Neuronal stem cell (in vitro differentiated cells): ENCODE data around the gene EPHB4.

Experiments
- DNase-seq: peaks from one replicate; pipeline ENCODE4 v3.0.0-alpha.2; 2013; ENCODE audit warnings: low spot score
- H2AFZ ChIP-seq: one replicate; pipeline ENCODE4 v1.6.1; 2013; ENCODE audit warnings: mild to moderate bottlenecking, low read length, inconsistent platforms
- H2AK5ac ChIP-seq: 2 replicates; pipeline ENCODE4 v1.6.1; 2013; ENCODE audit warnings: low read depth, mild to moderate bottlenecking, inconsistent platforms, low read length, moderate library complexity, mixed read lengths
- H2BK120ac ChIP-seq: 2 replicates; pipeline ENCODE4 v1.6.1; 2013; ENCODE audit warnings: low read depth, mild to moderate bottlenecking, inconsistent platforms, low read length, moderate library complexity, mixed read lengths
- H2BK12ac ChIP-seq: one replicate; pipeline ENCODE4 v1.6.1; 2013; ENCODE audit warnings: low read length, inconsistent platforms
- H2BK15ac ChIP-seq: 2 replicates; pipeline ENCODE4 v1.6.1; 2013; ENCODE audit warnings: mild to moderate bottlenecking, low read length, inconsistent platforms, mixed read lengths
- H2BK5ac ChIP-seq: one replicate; pipeline ENCODE4 v1.6.1; 2013; ENCODE audit warnings: inconsistent platforms, mild to moderate bottlenecking, low read length, moderate library complexity
- H3K14ac ChIP-seq: one replicate; pipeline ENCODE4 v1.6.1; 2013; ENCODE audit warnings: low read length, inconsistent platforms
- H3K18ac ChIP-seq: 2 replicates; pipeline ENCODE4 v1.6.1; 2013; ENCODE audit warnings: low read length, inconsistent platforms
- H3K23ac ChIP-seq: 2 replicates; pipeline ENCODE4 v1.6.1; 2013; ENCODE audit warnings: low read depth, mild to moderate bottlenecking, mixed read lengths, low read length, inconsistent platforms; ENCODE audit not compliant: poor library complexity
- H3K27ac ChIP-seq: replicated peaks from 3 replicates; pipeline ENCODE4 v1.5.1; 2013; ENCODE audit warnings: low read length, inconsistent platforms
- H3K27me3 ChIP-seq, 3 experiments: 2 replicates each; pipeline ENCODE4 v1.6.1; 2013; ENCODE audit warnings: low read length in 3 of 3, mild to moderate bottlenecking in 2 of 3, inconsistent platforms in 1 of 3, low read depth in 1 of 3, mixed read lengths in 1 of 3, moderate library complexity in 1 of 3; ENCODE audit not compliant: control insufficient read depth in 3 of 3, insufficient read depth in 3 of 3
- H3K36me3 ChIP-seq, 2 donors: replicated peaks in 1 of 2; 2 replicates each; pipeline ENCODE4 v1.6.1; 2013; ENCODE audit warnings: low read length in 2 of 2; ENCODE audit not compliant: control insufficient read depth in 2 of 2, insufficient read depth in 2 of 2
- H3K4ac ChIP-seq: 2 replicates; pipeline ENCODE4 v1.6.1; 2013; ENCODE audit warnings: inconsistent platforms, mild to moderate bottlenecking, low read length, moderate library complexity
- H3K4me1 ChIP-seq, 2 donors: 1 replicate in 1 of 2; 2 replicates in 1 of 2; pipeline ENCODE4 v1.6.1; 2013; ENCODE audit warnings: low read length in 2 of 2, low read depth in 1 of 2; ENCODE audit not compliant: control insufficient read depth in 2 of 2, insufficient read depth in 1 of 2
- H3K4me2 ChIP-seq: one replicate; pipeline ENCODE4 v1.6.1; 2013; ENCODE audit warnings: mild to moderate bottlenecking, low read length, inconsistent platforms; ENCODE audit not compliant: insufficient read depth, poor library complexity, severe bottlenecking
- H3K4me3 ChIP-seq, 2 donors: 2 replicates each; pipeline ENCODE4 v1.5.1; 2013; ENCODE audit warnings: low read length in 2 of 2, mild to moderate bottlenecking in 2 of 2, inconsistent platforms in 1 of 2, moderate library complexity in 1 of 2
- H3K79me1 ChIP-seq: one replicate; pipeline ENCODE4 v1.6.1; 2013; ENCODE audit warnings: low read depth, mild to moderate bottlenecking, inconsistent platforms, low read length, moderate library complexity
- H3K9ac ChIP-seq: one replicate; pipeline ENCODE4 v1.6.1; 2013; ENCODE audit warnings: mild to moderate bottlenecking, low read depth, low read length, inconsistent platforms; ENCODE audit not compliant: poor library complexity
- H3K9me3 ChIP-seq, 2 donors: replicated peaks in 1 of 2; 2 replicates each; pipeline versions ENCODE3 to v1.6.1; 2013; ENCODE audit warnings: low read length in 2 of 2, mild to moderate bottlenecking in 2 of 2, inconsistent platforms in 1 of 2, low read depth in 1 of 2, mixed read lengths in 1 of 2, moderate library complexity in 1 of 2; ENCODE audit not compliant: control insufficient read depth in 2 of 2, insufficient read depth in 1 of 2
- H4K8ac ChIP-seq: one replicate; pipeline ENCODE4 v1.6.1; 2013; ENCODE audit warnings: low read depth, mild to moderate bottlenecking, inconsistent platforms, low read length, moderate library complexity
- H4K91ac ChIP-seq: one replicate; pipeline ENCODE4 v1.6.1; 2013; ENCODE audit warnings: low read length, low read depth, mild to moderate bottlenecking, inconsistent platforms; ENCODE audit not compliant: poor library complexity
- WGBS, 2 donors: extraction: QIAGEN DNeasy Blood & Tissue Kit; methylation state at CpG; one replicate each; pipeline ENCODE4 v1.1.7; 2013; ENCODE audit warnings: missing lambda C conversion rate in 2 of 2, mixed read lengths in 1 of 2; ENCODE audit not compliant: insufficient read length in 2 of 2, insufficient replicate concordance in 1 of 2; ENCODE audit errors: extremely low coverage in 2 of 2; 5-methylcytosine and 5-hydroxymethylcytosine counted together

EPHB4 gene

DNA sequence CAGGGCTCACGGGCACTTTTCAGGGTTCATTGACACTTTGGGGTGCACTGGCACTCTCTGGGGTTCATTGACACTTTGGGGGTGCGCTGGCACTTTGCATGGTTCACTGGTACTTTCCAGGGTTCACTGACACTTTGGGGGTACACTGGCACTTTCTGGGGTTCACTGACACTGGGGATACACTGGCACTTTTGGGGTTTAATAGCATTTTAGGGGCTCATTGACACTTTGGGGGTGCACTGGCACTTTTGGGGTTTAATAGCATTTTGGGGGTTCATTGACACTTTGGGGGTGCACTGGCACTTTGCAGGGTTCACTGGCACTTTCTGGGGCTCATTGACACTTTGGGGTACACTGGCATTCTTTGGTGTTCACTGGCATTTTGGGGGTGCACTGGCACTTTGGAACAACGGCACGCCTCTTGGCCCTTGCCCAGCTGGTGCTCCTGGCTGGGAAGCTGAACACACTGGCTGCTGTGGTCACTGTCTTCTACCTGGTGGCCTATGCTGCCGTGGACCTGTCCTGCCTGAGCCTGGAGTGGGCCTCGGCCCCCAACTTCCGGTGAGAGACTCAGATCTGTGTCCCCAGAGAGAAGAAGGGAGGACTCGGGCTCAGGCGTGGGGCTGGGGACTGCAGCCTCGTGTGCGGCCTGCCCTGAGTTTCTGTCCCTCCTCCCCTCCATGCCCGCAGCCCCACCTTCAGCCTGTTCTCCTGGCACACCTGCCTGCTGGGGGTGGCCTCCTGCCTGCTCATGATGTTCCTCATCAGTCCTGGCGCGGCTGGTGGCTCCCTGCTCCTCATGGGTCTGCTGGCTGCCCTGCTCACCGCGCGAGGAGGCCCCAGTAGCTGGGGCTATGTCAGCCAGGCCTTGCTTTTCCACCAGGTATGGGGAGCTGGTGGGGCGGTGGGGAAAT is 33.6 kb upstream of the EPHB4 start:
- Histone ChIP-seq H3K27me3 (no peaks in the 10 kb centered on the region), H4K8ac (no peak overlapping the region), H3K4ac (no peak overlapping the region), H2BK5ac (peak overlapping the region; percentile 12), H2BK12ac (no peak overlapping the region), H3K79me1 (peaks cover 4% of the 10 kb centered on the region), H3K14ac (no peak overlapping the region), H3K18ac (no peak overlapping the region), H3K23ac (no peak overlapping the region), H2BK120ac (no peak overlapping the region), H2AFZ (no peak overlapping the region), H3K27ac (no peak overlapping the region), H4K91ac (no peak overlapping the region), H3K4me3 (peak overlapping the region in 1 of 2 donors; percentile 30), H3K9ac (no peak overlapping the region), H3K4me2 (no peak overlapping the region), H3K4me1 (no peaks in the 10 kb centered on the region), H2BK15ac (no peak overlapping the region), H3K36me3 (peaks cover 9 to 14% of the 10 kb centered on the region in 2 donors), H3K9me3 (no peaks in the 10 kb centered on the region), H2AK5ac (no peak overlapping the region)
- WGBS, 2 donors, result no CpG with 5 or more reads among the region's 18 CpGs
- no peak for DNase-seq

DNA sequence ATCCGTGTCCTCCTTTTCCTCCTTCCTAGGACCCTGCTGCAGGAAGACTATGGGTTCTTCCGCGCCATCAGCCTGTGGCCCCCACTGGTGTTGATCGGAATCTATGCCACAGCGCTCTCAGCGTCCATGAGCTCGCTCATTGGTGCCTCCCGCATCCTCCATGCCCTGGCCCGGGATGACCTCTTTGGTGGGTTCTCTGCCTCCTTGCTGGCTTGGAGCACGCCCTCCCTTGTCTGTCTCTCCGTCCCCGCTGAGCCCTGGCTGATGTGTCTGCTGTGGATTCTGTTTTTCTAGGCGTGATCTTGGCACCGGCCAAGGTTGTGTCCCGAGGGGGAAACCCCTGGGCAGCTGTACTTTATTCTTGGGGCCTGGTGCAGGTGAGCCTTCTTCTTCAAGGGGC is 32.5 kb upstream of the EPHB4 start:
- no peak overlapping the region for H2BK120ac ChIP-seq
- no peak overlapping the region for H3K9ac ChIP-seq
- H3K27me3 ChIP-seq, result no peaks in the 10 kb centered on the region
- peak overlapping the region; percentile 29 for H2BK5ac ChIP-seq
- H2BK12ac ChIP-seq, result no peak overlapping the region
- no CpG with 5 or more reads among the region's 15 CpGs for WGBS, 2 donors
- H3K4me2 ChIP-seq, result no peak overlapping the region
- H2BK15ac ChIP-seq, result no peak overlapping the region
- no peak overlapping the region for H3K4me3 ChIP-seq
- no peak overlapping the region for H3K4ac ChIP-seq
- H4K91ac ChIP-seq, result no peak overlapping the region
- no peak overlapping the region for H2AFZ ChIP-seq
- H3K18ac ChIP-seq, result no peak overlapping the region
- no peak overlapping the region for H4K8ac ChIP-seq
- peaks cover 9% of the 10 kb centered on the region in 2 donors for H3K36me3 ChIP-seq
- H3K27ac ChIP-seq, result no peak overlapping the region
- no peak for DNase-seq
- no peaks in the 10 kb centered on the region for H3K4me1 ChIP-seq
- no peak overlapping the region for H3K23ac ChIP-seq
- no peak overlapping the region for H3K14ac ChIP-seq
- H3K79me1 ChIP-seq, result peaks cover 4% of the 10 kb centered on the region
- H2AK5ac ChIP-seq, result no peak overlapping the region
- H3K9me3 ChIP-seq, result no peaks in the 10 kb centered on the region

DNA sequence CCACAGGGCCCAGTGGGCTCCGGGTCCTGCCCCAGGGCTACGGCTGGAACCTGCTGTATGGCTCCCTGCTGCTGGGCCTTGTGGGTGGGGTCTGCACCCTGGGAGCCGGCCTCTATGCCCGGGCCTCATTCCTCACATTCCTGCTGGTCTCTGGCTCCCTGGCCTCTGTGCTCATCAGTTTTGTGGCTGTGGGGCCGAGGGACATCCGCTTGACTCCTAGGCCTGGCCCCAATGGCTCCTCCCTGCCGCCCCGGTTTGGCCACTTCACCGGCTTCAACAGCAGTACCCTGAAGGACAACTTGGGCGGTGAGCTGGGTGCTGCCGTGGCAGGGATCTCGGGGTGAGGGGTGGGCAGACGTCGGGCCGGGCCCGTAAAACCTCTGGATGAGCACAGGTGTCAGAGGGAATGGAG is 29.6 kb upstream of the EPHB4 start:
- Histone ChIP-seq H3K4me3 (no peak overlapping the region), H3K9ac (no peak overlapping the region), H3K79me1 (peaks cover 2% of the 10 kb centered on the region), H4K8ac (no peak overlapping the region), H4K91ac (no peak overlapping the region), H3K4ac (no peak overlapping the region), H2AFZ (no peak overlapping the region), H2BK120ac (no peak overlapping the region), H3K4me2 (no peak overlapping the region), H2BK5ac (no peak overlapping the region), H2AK5ac (peak overlapping the region; percentile 32), H2BK12ac (no peak overlapping the region), H3K18ac (no peak overlapping the region), H3K27ac (no peak overlapping the region), H3K4me1 (peaks cover 3 to 4% of the 10 kb centered on the region in 2 donors), H2BK15ac (no peak overlapping the region), H3K27me3 (no peaks in the 10 kb centered on the region), H3K36me3 (peaks cover 4 to 9% of the 10 kb centered on the region in 2 donors), H3K9me3 (no peaks in the 10 kb centered on the region), H3K14ac (no peak overlapping the region), H3K23ac (no peak overlapping the region)
- DNase-seq, result no peak
- no CpG with 5 or more reads among the region's 16 CpGs for WGBS, 2 donors

DNA sequence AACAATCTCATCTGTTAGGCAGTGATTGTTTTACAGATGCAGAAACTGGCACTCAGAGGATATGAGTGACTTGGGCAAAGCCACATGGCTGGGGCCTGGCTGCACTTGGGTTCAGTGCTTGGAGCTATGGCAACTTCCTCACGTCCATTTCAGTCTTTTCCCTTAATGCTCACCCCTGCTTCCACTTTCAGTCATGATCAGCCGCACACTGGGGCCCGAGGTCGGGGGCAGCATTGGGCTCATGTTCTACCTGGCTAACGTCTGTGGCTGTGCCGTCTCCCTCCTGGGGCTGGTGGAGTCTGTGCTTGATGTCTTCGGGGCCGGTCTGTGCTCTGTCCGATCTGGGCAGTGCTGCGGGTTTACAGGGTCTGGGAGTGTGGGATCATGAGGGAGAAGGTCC is 28.2 kb upstream of the EPHB4 start:
- no peak overlapping the region for H4K91ac ChIP-seq
- H3K9ac ChIP-seq, result peak overlapping the region; percentile 12
- peaks cover 5 to 6% of the 10 kb centered on the region in 2 donors for H3K4me1 ChIP-seq
- peaks cover 2% of the 10 kb centered on the region for H3K79me1 ChIP-seq
- no peak overlapping the region for H2AK5ac ChIP-seq
- no peak overlapping the region for H2AFZ ChIP-seq
- DNase-seq, result no peak
- WGBS, 2 donors, result no CpG with 5 or more reads among the region's 10 CpGs
- H3K27ac ChIP-seq, result no peak overlapping the region
- no peak overlapping the region for H2BK15ac ChIP-seq
- H3K36me3 ChIP-seq, result peaks cover 3% of the 10 kb centered on the region in 2 donors
- H3K14ac ChIP-seq, result no peak overlapping the region
- H2BK5ac ChIP-seq, result peak overlapping the region; percentile 79
- H2BK120ac ChIP-seq, result no peak overlapping the region
- H3K4ac ChIP-seq, result no peak overlapping the region
- H3K4me3 ChIP-seq, result no peak overlapping the region
- no peak overlapping the region for H3K18ac ChIP-seq
- no peaks in the 10 kb centered on the region for H3K9me3 ChIP-seq
- no peak overlapping the region for H3K23ac ChIP-seq
- no peaks in the 10 kb centered on the region for H3K27me3 ChIP-seq
- no peak overlapping the region for H4K8ac ChIP-seq
- H2BK12ac ChIP-seq, result peak overlapping the region; percentile 4
- no peak overlapping the region for H3K4me2 ChIP-seq
